H1 (cell line): ENCODE data around the gene DDX31. TPM values are rescaled to one million over a fixed set of nuclear protein-coding genes. Genes with fewer than 3 reads are reported as not detected.

Experiments used
- CTCF ChIA-PET: fragments of 300-600 bp; sonication (Branson Sonifier 250); formaldehyde crosslinking; loops from one replicate; lab custom pipeline; 2021; ENCODE audit not compliant: partially characterized antibody; lab: Charles Lee
- POLR2A ChIA-PET: fragments of 300-600 bp; sonication (Branson Sonifier 250); formaldehyde crosslinking; loops from one replicate; lab custom pipeline; 2021; ENCODE audit warnings: inconsistent platforms; ENCODE audit not compliant: partially characterized antibody; lab: Charles Lee
- DNase-seq, 2 experiments: peaks; one replicate each; pipeline versions ENCODE4 v3.0.0 to v3.0.0-alpha.2; 2010 to 2022; ENCODE audit warnings: low spot score in 2 of 2, low read depth in 1 of 2, mixed read lengths in 1 of 2
- FAIRE-seq: peaks from 2 replicates; lab custom pipeline; 2011; peaks lifted over from hg19 to GRCh38; lab: Jason Lieb, UNC
- H2AFZ ChIP-seq: 2 replicates; pipeline ENCODE4 v1.8.1; 2012; ENCODE audit warnings: low read length, inconsistent platforms
- H2AK5ac ChIP-seq: 2 replicates; pipeline ENCODE4 v1.6.1; 2013; ENCODE audit warnings: low read depth, low read length
- H2BK120ac ChIP-seq: replicated peaks from 2 replicates; pipeline ENCODE3; 2013; ENCODE audit warnings: low read depth, low read length, inconsistent platforms
- H2BK12ac ChIP-seq: 2 replicates; pipeline ENCODE4 v1.6.1; 2013; ENCODE audit warnings: low read depth, low read length
- H2BK15ac ChIP-seq: 2 replicates; pipeline ENCODE4 v1.6.1; 2013; ENCODE audit warnings: low read length
- H2BK20ac ChIP-seq: 2 replicates; pipeline ENCODE4 v1.6.1; 2013; ENCODE audit warnings: low read length
- H2BK5ac ChIP-seq: 2 replicates; pipeline ENCODE4 v1.6.1; 2013; ENCODE audit warnings: low read depth, low read length
- H3K14ac ChIP-seq: 2 replicates; pipeline ENCODE4 v1.6.1; 2013; ENCODE audit warnings: inconsistent platforms; ENCODE audit not compliant: insufficient read length
- H3K18ac ChIP-seq: 2 replicates; pipeline ENCODE4 v1.6.1; 2013; ENCODE audit warnings: low read length; ENCODE audit errors: extremely low read depth
- H3K23ac ChIP-seq: 2 replicates; pipeline ENCODE4 v1.6.1; 2013; ENCODE audit warnings: inconsistent platforms; ENCODE audit not compliant: insufficient read length
- H3K23me2 ChIP-seq: 2 replicates; pipeline ENCODE4 v1.6.1; 2013; ENCODE audit warnings: low read depth, low read length
- H3K27ac ChIP-seq: 2 replicates; pipeline ENCODE4 v1.6.1; 2011; ENCODE audit warnings: low read depth, low read length, inconsistent platforms
- H3K27me3 ChIP-seq, 4 experiments: replicated peaks in 1 of 4; 1 replicate in 1 of 4; 2 replicates in 3 of 4; pipeline versions ENCODE4 v1.6.1 to v1.8.1; 2011 to 2013; ENCODE audit warnings: low read length in 3 of 4, mild to moderate bottlenecking in 3 of 4, inconsistent platforms in 2 of 4, mixed read lengths in 2 of 4, moderate library complexity in 1 of 4; ENCODE audit not compliant: control insufficient read depth in 3 of 4, insufficient read depth in 3 of 4; ENCODE audit errors: extremely low read depth in 1 of 4
- H3K36me3 ChIP-seq, 4 experiments: 2 replicates each; pipeline versions ENCODE4 v1.6.1 to v1.8.1; 2011 to 2013; ENCODE audit warnings: mild to moderate bottlenecking in 4 of 4, low read length in 3 of 4, moderate library complexity in 2 of 4, control low read depth in 1 of 4, inconsistent platforms in 1 of 4; ENCODE audit not compliant: insufficient read depth in 4 of 4, control insufficient read depth in 2 of 4
- H3K4ac ChIP-seq: replicated peaks from 2 replicates; pipeline ENCODE3; 2013; ENCODE audit warnings: low read length, low read depth, mixed read lengths, inconsistent platforms; ENCODE audit not compliant: insufficient read length
- H3K4me1 ChIP-seq, 4 experiments: replicated peaks in 1 of 4; 1 replicate in 1 of 4; 2 replicates in 3 of 4; pipeline versions ENCODE4 v1.6.1 to v1.8.1; 2011 to 2013; ENCODE audit warnings: low read length in 3 of 4, inconsistent platforms in 2 of 4, mixed read lengths in 1 of 4; ENCODE audit not compliant: insufficient read depth in 4 of 4, control insufficient read depth in 3 of 4
- H3K4me2 ChIP-seq, 2 experiments: 2 replicates each; pipeline versions ENCODE4 v1.6.1 to v1.8.1; 2011 to 2013; ENCODE audit warnings: low read depth in 2 of 2, low read length in 2 of 2, control low read depth in 1 of 2, inconsistent platforms in 1 of 2, mild to moderate bottlenecking in 1 of 2; ENCODE audit not compliant: insufficient read depth in 1 of 2
- H3K4me3 ChIP-seq, 4 experiments: fragments of 200-600, 300-600 bp in 1 of 4; sonication (generic), shearing (Covaris generic), sonication (Bioruptor Twin) in 1 of 4; 2 replicates each; pipeline versions ENCODE4 v1.5.1 to v1.8.1; 2011 to 2016; ENCODE audit warnings: low read length in 4 of 4, low read depth in 3 of 4, control low read depth in 2 of 4, inconsistent platforms in 2 of 4, mild to moderate bottlenecking in 2 of 4, mixed read lengths in 1 of 4, moderate library complexity in 1 of 4; ENCODE audit not compliant: insufficient read depth in 2 of 4; ENCODE audit errors: extremely low read depth in 1 of 4
- H3K56ac ChIP-seq: replicated peaks from 2 replicates; pipeline ENCODE3; 2013; ENCODE audit warnings: low read depth, mild to moderate bottlenecking, mixed read lengths, low read length, inconsistent platforms; ENCODE audit not compliant: insufficient read length
- H3K79me1 ChIP-seq: 2 replicates; pipeline ENCODE4 v1.6.1; 2013; ENCODE audit warnings: low read depth, low read length, control low read depth
- H3K79me2 ChIP-seq, 2 experiments: 2 replicates each; pipeline versions ENCODE4 v1.6.1 to v1.8.1; 2012 to 2013; ENCODE audit warnings: low read length in 2 of 2, mild to moderate bottlenecking in 2 of 2, inconsistent platforms in 1 of 2; ENCODE audit not compliant: insufficient read depth in 2 of 2, control insufficient read depth in 1 of 2
- H3K9ac ChIP-seq, 4 experiments: replicated peaks in 1 of 4; 1 replicate in 1 of 4; 2 replicates in 3 of 4; pipeline versions ENCODE4 v1.6.1 to v1.8.1; 2011 to 2013; ENCODE audit warnings: low read depth in 3 of 4, low read length in 3 of 4, control low read depth in 2 of 4, mild to moderate bottlenecking in 2 of 4, moderate library complexity in 2 of 4, inconsistent platforms in 1 of 4; ENCODE audit errors: extremely low read depth in 1 of 4
- H3K9me3 ChIP-seq, 2 experiments: 2 replicates each; pipeline versions ENCODE4 v1.6.1 to v1.8.1; 2012 to 2013; ENCODE audit warnings: mild to moderate bottlenecking in 2 of 2, moderate library complexity in 2 of 2, control low read depth in 1 of 2, inconsistent platforms in 1 of 2, low read depth in 1 of 2, low read length in 1 of 2, mixed read lengths in 1 of 2; ENCODE audit not compliant: insufficient read depth in 2 of 2
- H4K20me1 ChIP-seq, 2 experiments: replicated peaks in 1 of 2; 2 replicates each; pipeline versions ENCODE3 to v1.8.1; 2011 to 2013; ENCODE audit warnings: inconsistent platforms in 2 of 2, low read length in 2 of 2, mild to moderate bottlenecking in 1 of 2; ENCODE audit not compliant: insufficient read depth in 2 of 2, control insufficient read depth in 1 of 2
- H4K5ac ChIP-seq: 2 replicates; pipeline ENCODE4 v1.6.1; 2013; ENCODE audit warnings: low read length, low read depth, mixed read lengths, inconsistent platforms; ENCODE audit not compliant: insufficient read length
- H4K8ac ChIP-seq: 2 replicates; pipeline ENCODE4 v1.8.0; 2013; ENCODE audit warnings: mild to moderate bottlenecking, moderate library complexity, low read length, inconsistent platforms; ENCODE audit not compliant: insufficient read depth; ENCODE audit errors: extremely low read depth
- H4K91ac ChIP-seq: replicated peaks from 2 replicates; pipeline ENCODE3; 2013; ENCODE audit warnings: low read length, mixed read lengths, inconsistent platforms; ENCODE audit not compliant: insufficient read length
- CHD1 ChIP-seq: IDR thresholded peaks from 2 replicates; pipeline ENCODE4 v1.6.1; 2012; ENCODE audit warnings: low read depth, low read length, improper control_type of control experiment
- WGBS, 2 experiments: shearing (Covaris generic) in 1 of 2; methylation state at CpG; one replicate each; pipeline versions ENCODE4 v1.1.6 to v1.1.7; 2013 to 2015; ENCODE audit warnings: low lambda C conversion rate in 2 of 2, mixed read lengths in 2 of 2, inconsistent platforms in 1 of 2, low coverage in 1 of 2, missing lambda C conversion rate in 1 of 2; ENCODE audit not compliant: insufficient replicate concordance in 2 of 2, insufficient coverage in 1 of 2, insufficient read length in 1 of 2; ENCODE audit errors: extremely low coverage in 1 of 2, missing lambda C conversion rate in 1 of 2; 5-methylcytosine and 5-hydroxymethylcytosine counted together
- polyA plus RNA-seq, 7 experiments: library from polyadenylated mRNA; depleted of rRNA in 3 of 7; stranded (reverse) in 5 of 7; unstranded in 2 of 7; fragments of >200 nt in 5 of 7; fragments of 200-250 nt in 2 of 7; gene quantifications; 1 replicate in 5 of 7; 2 replicates in 1 of 7; 4 replicates in 1 of 7; pipeline versions ENCODE4 v1.2.1 to v1.2.3, GENCODE V29; 2011 to 2013; ENCODE audit warnings: missing spikeins in 2 of 7, mixed read lengths in 2 of 7
- total RNA-seq: library from RNA; stranded (reverse); fragmentation: NEBNext Ultra II Directional; extraction: Animal tissue kit (Norgen Biotek cat#: 25700); gene quantifications from 2 replicates; pipeline ENCODE4 v1.2.1, GENCODE V29; 2021
- TF ChIP-seq, protein P1 (sequence below): IDR thresholded peaks from 2 replicates; pipeline ENCODE4 v1.6.1; 2012; ENCODE audit warnings: inconsistent platforms

DDX31 gene
- total and polyA plus RNA-seq, 2 of the 8 experiments (the other 6 are each of a cell fraction or from before 2014, with no cell fraction given), result 9.5 to 23.7 TPM

DNA sequence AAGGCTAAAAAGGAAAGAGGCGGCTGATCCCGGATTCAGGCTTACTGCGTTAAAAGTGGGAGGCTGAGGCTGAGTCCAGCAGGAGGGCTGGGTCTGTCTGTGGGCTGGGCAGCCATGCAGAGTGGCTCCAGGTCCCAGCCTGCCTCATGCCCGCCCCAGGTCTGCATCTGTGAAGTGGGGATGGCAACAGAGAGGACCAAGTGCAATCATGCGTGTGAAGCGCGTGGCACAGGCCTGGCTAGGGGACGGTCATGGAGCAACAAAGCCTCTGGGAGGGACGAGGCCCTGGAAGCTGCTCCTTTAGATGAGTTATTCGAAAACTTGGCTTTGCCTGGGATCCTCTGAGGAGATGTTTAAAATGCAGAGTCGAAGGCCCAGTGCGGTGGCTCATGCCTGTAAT, 117.7 kb downstream of the DDX31 start:
- CTCF ChIA-PET, result interaction anchor here (0.6 to 1.7 kb wide), 7 partner anchors 9 to 403 kb away, joined by 3 to 7 read pairs (median 3); no protein-coding TSS in a partner anchor
- H2BK5ac ChIP-seq, result no peak overlapping the region
- H3K14ac ChIP-seq, result no peak overlapping the region
- H3K23me2 ChIP-seq, result no peaks in the 10 kb centered on the region; the same call in 1 of the 2 replicates
- H2AK5ac ChIP-seq, result no peak overlapping the region
- no peaks in the 10 kb centered on the region for H3K36me3 ChIP-seq
- no peak overlapping the region for H3K4me3 ChIP-seq
- H3K79me1 ChIP-seq, result no peaks in the 10 kb centered on the region
- no peaks in the 10 kb centered on the region for H3K79me2 ChIP-seq
- 86% methylated on average over 12 of the region's 12 CpGs; no CpG with 5 or more reads in 1 of the 2 experiments for WGBS, 2 experiments
- no peak for DNase-seq
- no peak overlapping the region for H3K9ac ChIP-seq
- peaks cover 0 to 3% (median 0%) of the 10 kb centered on the region in 4 experiments; a peak in 1 of 7 replicates for H3K4me1 ChIP-seq
- no peak overlapping the region for H3K56ac ChIP-seq
- H2BK12ac ChIP-seq, result no peak overlapping the region
- no peak overlapping the region for H3K4ac ChIP-seq
- no peaks in the 10 kb centered on the region for H3K9me3 ChIP-seq
- no peak overlapping the region for H3K23ac ChIP-seq
- H4K5ac ChIP-seq, result no peak overlapping the region
- H4K8ac ChIP-seq, result no peak overlapping the region
- H3K27ac ChIP-seq, result no peak overlapping the region
- FAIRE-seq, result no peak
- H2AFZ ChIP-seq, result no peak overlapping the region
- H3K4me2 ChIP-seq, result no peak overlapping the region
- H3K18ac ChIP-seq, result no peak overlapping the region
- no peak overlapping the region for H2BK20ac ChIP-seq
- H4K91ac ChIP-seq, result no peak overlapping the region
- no peaks in the 10 kb centered on the region for H3K27me3 ChIP-seq
- H2BK120ac ChIP-seq, result no peak overlapping the region
- POLR2A ChIA-PET, result no interaction called here
- H2BK15ac ChIP-seq, result no peak overlapping the region
- H4K20me1 ChIP-seq, result peaks cover 0 to 2% of the 10 kb centered on the region in 2 experiments
- TF ChIP-seq CHD1, result no peak
- TF ChIP-seq, protein P1, sequence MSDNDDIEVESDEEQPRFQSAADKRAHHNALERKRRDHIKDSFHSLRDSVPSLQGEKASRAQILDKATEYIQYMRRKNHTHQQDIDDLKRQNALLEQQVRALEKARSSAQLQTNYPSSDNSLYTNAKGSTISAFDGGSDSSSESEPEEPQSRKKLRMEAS, result no peak
